ENCODE measurements around the gene SLC22A23. TPM values are rescaled to one million over a fixed set of nuclear protein-coding genes. Genes with fewer than 3 reads are reported as not detected.

SLC22A23 gene
- total and polyA plus RNA-seq, 2 experiments from 2014 or later: 2.4 to 7.3 TPM

GRCh38 chr6:3286641-3287171, 170.1 kb downstream of the SLC22A23 start:
- H3K27me3 ChIP-seq (replicated peaks; ENCODE audit: insufficient read depth): no peaks in the 10 kb centered on the region
- no peak overlapping the region for H3K4me3 ChIP-seq
- no peak overlapping the region for H2AFZ ChIP-seq
- 96 to 98% methylated on average over 24 of the region's 24 CpGs for WGBS, 2 experiments (ENCODE audit: low coverage in 1 of 2, low lambda C conversion rate in 2 of 2, missing lambda C conversion rate in 2 of 2)
- no peaks in the 10 kb centered on the region for H3K9me3 ChIP-seq (ENCODE audit: low read depth)
- no peak overlapping the region for H3K9ac ChIP-seq
- H3K79me2 ChIP-seq (ENCODE audit: insufficient read depth): no peaks in the 10 kb centered on the region
- DNase-seq: no peak
- H3F3A ChIP-seq (ENCODE audit: insufficient read depth): peaks cover 15% of the 10 kb centered on the region
- no peak overlapping the region for H3K4me2 ChIP-seq (ENCODE audit: unreplicated experiment)
- no peak for TF ChIP-seq EZH2phosphoT487 (IDR thresholded peaks at IDR 0.05; ENCODE audit: insufficient read depth, low read depth)
- no peak for TF ChIP-seq EZH2 (IDR thresholded peaks at IDR 0.05; ENCODE audit: insufficient read depth, poor library complexity, severe bottlenecking)
- H3K36me3 ChIP-seq (ENCODE audit: low read depth): no peaks in the 10 kb centered on the region; the same call in 1 of the 2 replicates
- no peaks in the 10 kb centered on the region for H3K9me2 ChIP-seq (ENCODE audit: insufficient read depth)
- in situ Hi-C loops (cut with MboI): no loop called here
- H4K20me1 ChIP-seq (ENCODE audit: insufficient read depth): no peaks in the 10 kb centered on the region
- H3K27ac ChIP-seq: no peak overlapping the region
- peaks cover 13% of the 10 kb centered on the region for H3K4me1 ChIP-seq (ENCODE audit: insufficient read depth)

GRCh38 chr6:3285732-3286131, 171.1 kb downstream of the SLC22A23 start:
- Histone ChIP-seq H3K36me3 (ENCODE audit: low read depth) (no peaks in the 10 kb centered on the region; the same call in 1 of the 2 replicates), H3K9me2 (ENCODE audit: insufficient read depth) (no peaks in the 10 kb centered on the region), H3K27me3 (replicated peaks; ENCODE audit: insufficient read depth) (no peaks in the 10 kb centered on the region), H3K4me3 (no peak overlapping the region), H3F3A (ENCODE audit: insufficient read depth) (peaks cover 24% of the 10 kb centered on the region), H3K9ac (no peak overlapping the region), H3K9me3 (ENCODE audit: low read depth) (no peaks in the 10 kb centered on the region), H3K4me2 (ENCODE audit: unreplicated experiment) (no peak overlapping the region), H3K4me1 (ENCODE audit: insufficient read depth) (peaks cover 22% of the 10 kb centered on the region), H3K79me2 (ENCODE audit: insufficient read depth) (no peaks in the 10 kb centered on the region), H2AFZ (no peak overlapping the region), H3K27ac (no peak overlapping the region), H4K20me1 (ENCODE audit: insufficient read depth) (no peaks in the 10 kb centered on the region)
- in situ Hi-C loops (cut with MboI): no loop called here
- TF ChIP-seq EZH2 (IDR thresholded peaks at IDR 0.05; ENCODE audit: insufficient read depth, poor library complexity, severe bottlenecking) (no peak), EZH2phosphoT487 (IDR thresholded peaks at IDR 0.05; ENCODE audit: insufficient read depth, low read depth) (no peak)
- no peak for DNase-seq
- 90% methylated on average over 14 of the region's 14 CpGs for WGBS, 2 experiments (ENCODE audit: low coverage in 1 of 2, low lambda C conversion rate in 2 of 2, missing lambda C conversion rate in 2 of 2)

- H3K27ac ChIP-seq: no peak overlapping the region
- TF ChIP-seq EZH2 (IDR thresholded peaks at IDR 0.05; ENCODE audit: insufficient read depth, poor library complexity, severe bottlenecking) (no peak), EZH2phosphoT487 (IDR thresholded peaks at IDR 0.05; ENCODE audit: insufficient read depth, low read depth) (no peak)
- no peaks in the 10 kb centered on the region for H3K9me2 ChIP-seq (ENCODE audit: insufficient read depth)
- peaks cover 22% of the 10 kb centered on the region for H3K4me1 ChIP-seq (ENCODE audit: insufficient read depth)
- WGBS, 2 experiments (ENCODE audit: low coverage in 1 of 2, low lambda C conversion rate in 2 of 2, missing lambda C conversion rate in 2 of 2): 94% methylated on average over 19 of the region's 19 CpGs
- H4K20me1 ChIP-seq (ENCODE audit: insufficient read depth): no peaks in the 10 kb centered on the region
- in situ Hi-C loops (cut with MboI): no loop called here
- H3K9ac ChIP-seq: no peak overlapping the region
- H3K27me3 ChIP-seq (replicated peaks; ENCODE audit: insufficient read depth): no peaks in the 10 kb centered on the region
- peaks cover 24% of the 10 kb centered on the region for H3F3A ChIP-seq (ENCODE audit: insufficient read depth)
- H3K4me3 ChIP-seq: no peak overlapping the region
- H3K79me2 ChIP-seq (ENCODE audit: insufficient read depth): no peaks in the 10 kb centered on the region
- no peak overlapping the region for H2AFZ ChIP-seq
- DNase-seq: no peak
- no peak overlapping the region for H3K4me2 ChIP-seq (ENCODE audit: unreplicated experiment)
- H3K36me3 ChIP-seq (ENCODE audit: low read depth): no peaks in the 10 kb centered on the region; the same call in 1 of the 2 replicates
- H3K9me3 ChIP-seq (ENCODE audit: low read depth): no peaks in the 10 kb centered on the region
These were observed 171.7 kb downstream of the SLC22A23 start for GRCh38 chr6:3285049-3285639.

GRCh38 chr6:3284436-3284876, 172.4 kb downstream of the SLC22A23 start:
- peaks cover 24% of the 10 kb centered on the region for H3F3A ChIP-seq (ENCODE audit: insufficient read depth)
- H3K9me2 ChIP-seq (ENCODE audit: insufficient read depth): no peaks in the 10 kb centered on the region
- no peak overlapping the region for H2AFZ ChIP-seq
- no peaks in the 10 kb centered on the region for H3K9me3 ChIP-seq (ENCODE audit: low read depth)
- DNase-seq: no peak
- peaks cover 22% of the 10 kb centered on the region for H3K4me1 ChIP-seq (ENCODE audit: insufficient read depth)
- no peaks in the 10 kb centered on the region; the same call in 1 of the 2 replicates for H3K36me3 ChIP-seq (ENCODE audit: low read depth)
- no peaks in the 10 kb centered on the region for H4K20me1 ChIP-seq (ENCODE audit: insufficient read depth)
- 83 to 87% methylated on average over 16 to 17 of the region's 17 CpGs for WGBS, 2 experiments (ENCODE audit: low coverage in 1 of 2, low lambda C conversion rate in 2 of 2, missing lambda C conversion rate in 2 of 2)
- in situ Hi-C loops (cut with MboI): loop anchor here (5.0 kb wide), 1 partner anchor 448 kb away; no protein-coding TSS in a partner anchor
- no peak overlapping the region for H3K9ac ChIP-seq
- H3K27ac ChIP-seq: no peak overlapping the region
- H3K27me3 ChIP-seq (replicated peaks; ENCODE audit: insufficient read depth): no peaks in the 10 kb centered on the region
- no peak for TF ChIP-seq EZH2phosphoT487 (IDR thresholded peaks at IDR 0.05; ENCODE audit: insufficient read depth, low read depth)
- no peak for TF ChIP-seq EZH2 (IDR thresholded peaks at IDR 0.05; ENCODE audit: insufficient read depth, poor library complexity, severe bottlenecking)
- H3K4me2 ChIP-seq (ENCODE audit: unreplicated experiment): no peak overlapping the region
- no peak overlapping the region for H3K4me3 ChIP-seq
- H3K79me2 ChIP-seq (ENCODE audit: insufficient read depth): no peaks in the 10 kb centered on the region
